Neutrophil (primary cell): Measurements from ENCODE around the gene VPS33A.

Experiments used
- H3K27ac ChIP-seq: fragments of 200-600 bp; sonication (generic); 2 replicates; pipeline ENCODE4 v1.5.1; 2016; ENCODE audit warnings: mild to moderate bottlenecking, moderate library complexity
- H3K27me3 ChIP-seq: fragments of 200-600 bp; sonication (generic); 2 replicates; pipeline ENCODE4 v1.6.0; 2016; ENCODE audit warnings: mild to moderate bottlenecking
- H3K36me3 ChIP-seq: fragments of 200-600 bp; sonication (generic); 2 replicates; pipeline ENCODE4 v1.5.1; 2017
- H3K4me1 ChIP-seq, 2 experiments: fragments of 200-600 bp in 1 of 2; sonication (generic) in 1 of 2; 1 replicate in 1 of 2; 2 replicates in 1 of 2; pipeline versions ENCODE4 v1.5.1 to v1.6.1; 2013 to 2016; ENCODE audit warnings: low read depth in 1 of 2, low read length in 1 of 2, mild to moderate bottlenecking in 1 of 2, moderate library complexity in 1 of 2; ENCODE audit not compliant: control insufficient read depth in 1 of 2, insufficient read depth in 1 of 2
- H3K4me3 ChIP-seq, 2 experiments: fragments of 200-600 bp in 1 of 2; sonication (generic) in 1 of 2; 1 replicate in 1 of 2; 2 replicates in 1 of 2; pipeline ENCODE4 v1.5.1; 2013 to 2016; ENCODE audit warnings: low read depth in 1 of 2, low read length in 1 of 2, mild to moderate bottlenecking in 1 of 2, moderate library complexity in 1 of 2
- H3K9me3 ChIP-seq: fragments of 200-600 bp; sonication (generic); 2 replicates; pipeline ENCODE4 v1.5.1; 2016
- CTCF ChIP-seq: fragments of 200-600 bp; sonication (generic); IDR thresholded peaks from 2 replicates; pipeline ENCODE4 v1.5.1; 2016; ENCODE audit warnings: antibody characterized with exemption

The VPS33A gene

GRCh38 chr12:122308811-122309210 lies 42.5 kb upstream of the VPS33A start:
- Histone ChIP-seq H3K27me3 (no peaks in the 10 kb centered on the region), H3K36me3 (peaks cover 89% of the 10 kb centered on the region), H3K4me3 (no peak overlapping the region), H3K27ac (no peak overlapping the region), H3K4me1 (no peaks in the 10 kb centered on the region), H3K9me3 (no peaks in the 10 kb centered on the region)
- TF ChIP-seq CTCF: no peak

GRCh38 chr12:122306407-122306806 lies 40.1 kb upstream of the VPS33A start:
- TF ChIP-seq CTCF: no peak
- H3K4me3 ChIP-seq: no peak overlapping the region
- no peak overlapping the region for H3K27ac ChIP-seq
- no peaks in the 10 kb centered on the region for H3K4me1 ChIP-seq
- H3K36me3 ChIP-seq: peaks cover 86% of the 10 kb centered on the region
- no peaks in the 10 kb centered on the region for H3K27me3 ChIP-seq
- no peaks in the 10 kb centered on the region for H3K9me3 ChIP-seq

- Histone ChIP-seq H3K4me3 (no peak overlapping the region), H3K4me1 (no peaks in the 10 kb centered on the region), H3K27ac (no peak overlapping the region), H3K9me3 (no peaks in the 10 kb centered on the region), H3K27me3 (no peaks in the 10 kb centered on the region), H3K36me3 (peaks cover 75% of the 10 kb centered on the region)
- no peak for TF ChIP-seq CTCF
Observed at GRCh38 chr12:122304924-122305323, 38.6 kb upstream of the VPS33A start.

- Histone ChIP-seq H3K27ac (no peak overlapping the region), H3K27me3 (no peaks in the 10 kb centered on the region), H3K4me3 (no peak overlapping the region), H3K9me3 (no peaks in the 10 kb centered on the region), H3K4me1 (no peaks in the 10 kb centered on the region), H3K36me3 (peaks cover 72% of the 10 kb centered on the region)
- no peak for TF ChIP-seq CTCF
Observed at GRCh38 chr12:122303068-122303467, 36.8 kb upstream of the VPS33A start.

- TF ChIP-seq CTCF: no peak
- H3K36me3 ChIP-seq: peaks cover 54% of the 10 kb centered on the region
- H3K27me3 ChIP-seq: no peaks in the 10 kb centered on the region
Observed at GRCh38 chr12:122298071-122298748, 31.9 kb upstream of the VPS33A start.

More at GRCh38 chr12:122298071-122298748, 31.9 kb upstream of the VPS33A start:
- Histone ChIP-seq H3K9me3 (no peaks in the 10 kb centered on the region), H3K4me1 (no peaks in the 10 kb centered on the region), H3K4me3 (no peak overlapping the region), H3K27ac (no peak overlapping the region)
